Fibroblast of lung (primary cell): Measurements from ENCODE around the gene LIPE. TPM values are rescaled to one million over a fixed set of nuclear protein-coding genes. Genes with fewer than 3 reads are reported as not detected.
A peak's percentile ranks its signal among the peaks of the same experiment; 100 is the strongest.

Source experiments
- DNase-seq, 2 donors: peaks; one replicate each; pipeline versions ENCODE4 v3.0.0 to v3.0.0-alpha.2; 2010; ENCODE audit warnings: low read depth in 2 of 2
- H2AFZ ChIP-seq: 2 replicates; pipeline ENCODE4 v1.5.1; 2012; ENCODE audit warnings: low read length, control low read depth, inconsistent platforms
- H3K27ac ChIP-seq: 2 replicates; pipeline ENCODE4 v1.5.1; 2011; ENCODE audit warnings: low read length, control low read depth; ENCODE audit not compliant: insufficient read depth
- H3K27me3 ChIP-seq: 2 replicates; pipeline ENCODE4 v1.5.1; 2011; ENCODE audit warnings: mild to moderate bottlenecking, low read length; ENCODE audit not compliant: control insufficient read depth, insufficient read depth
- H3K36me3 ChIP-seq: 2 replicates; pipeline ENCODE4 v1.5.1; 2011; ENCODE audit warnings: low read length; ENCODE audit not compliant: control insufficient read depth, insufficient read depth
- H3K4me1 ChIP-seq: 2 replicates; pipeline ENCODE4 v1.5.1; 2011; ENCODE audit warnings: low read length; ENCODE audit not compliant: control insufficient read depth, insufficient read depth; ENCODE audit errors: extremely low read depth
- H3K4me2 ChIP-seq: 2 replicates; pipeline ENCODE4 v1.5.1; 2011; ENCODE audit warnings: low read length, control low read depth; ENCODE audit not compliant: insufficient read depth; ENCODE audit errors: extremely low read depth
- H3K4me3 ChIP-seq, 4 experiments: fragments of 200-600 bp in 1 of 4; sonication (generic) in 1 of 4; replicated peaks in 1 of 4; 2 replicates each; pipeline ENCODE4 v1.5.1; 2011 to 2016; ENCODE audit warnings: low read length in 4 of 4, low read depth in 3 of 4, mild to moderate bottlenecking in 3 of 4, control low read depth in 2 of 4, inconsistent platforms in 1 of 4, mixed read lengths in 1 of 4; ENCODE audit not compliant: insufficient read depth in 1 of 4; ENCODE audit errors: control extremely low read depth in 1 of 4
- H3K79me2 ChIP-seq: 2 replicates; pipeline ENCODE4 v1.5.1; 2012; ENCODE audit warnings: mild to moderate bottlenecking, low read length, inconsistent platforms; ENCODE audit not compliant: control insufficient read depth, insufficient read depth
- H3K9ac ChIP-seq: 2 replicates; pipeline ENCODE4 v1.5.1; 2011; ENCODE audit warnings: mild to moderate bottlenecking, low read length, control low read depth; ENCODE audit not compliant: insufficient read depth
- H3K9me3 ChIP-seq: 2 replicates; pipeline ENCODE4 v1.5.1; 2012; ENCODE audit warnings: low read depth, low read length; ENCODE audit not compliant: control insufficient read depth, insufficient read depth
- H4K20me1 ChIP-seq: 2 replicates; pipeline ENCODE4 v1.5.1; 2011; ENCODE audit warnings: low read length; ENCODE audit not compliant: control insufficient read depth, insufficient read depth; ENCODE audit errors: extremely low read depth
- CTCF ChIP-seq, 2 donors: IDR thresholded peaks in 1 of 2; conservative IDR thresholded peaks in 1 of 2; 1 replicate in 1 of 2; 2 replicates in 1 of 2; pipeline ENCODE4 v1.5.1; 2011 to 2012; ENCODE audit warnings: low read length in 2 of 2, control low read depth in 1 of 2, inconsistent platforms in 1 of 2, low read depth in 1 of 2, mild to moderate bottlenecking in 1 of 2
- EZH2 ChIP-seq: IDR thresholded peaks from 2 replicates; pipeline ENCODE4 v1.5.1; 2012; ENCODE audit warnings: low read length, control low read depth, mild to moderate bottlenecking; ENCODE audit errors: missing control alignments
- polyA plus RNA-seq, 2 donors: library from polyadenylated mRNA; depleted of rRNA in 1 of 2; stranded (reverse) in 1 of 2; unstranded in 1 of 2; fragments of >200 nt; gene quantifications; 2 replicates each; pipeline ENCODE4 v1.2.1, GENCODE V29; 2011 to 2012; ENCODE audit warnings: missing spikeins in 1 of 2
- total RNA-seq: library from RNA; depleted of rRNA; stranded (reverse); fragments of >200 nt; gene quantifications from 2 replicates; pipeline ENCODE4 v1.2.1, GENCODE V29; 2014

The LIPE gene
- total and polyA plus RNA-seq, 2 donors (not counting 1 experiment from before 2014, with no cell fraction given) = 1.1 to 1.7 TPM

DNA sequence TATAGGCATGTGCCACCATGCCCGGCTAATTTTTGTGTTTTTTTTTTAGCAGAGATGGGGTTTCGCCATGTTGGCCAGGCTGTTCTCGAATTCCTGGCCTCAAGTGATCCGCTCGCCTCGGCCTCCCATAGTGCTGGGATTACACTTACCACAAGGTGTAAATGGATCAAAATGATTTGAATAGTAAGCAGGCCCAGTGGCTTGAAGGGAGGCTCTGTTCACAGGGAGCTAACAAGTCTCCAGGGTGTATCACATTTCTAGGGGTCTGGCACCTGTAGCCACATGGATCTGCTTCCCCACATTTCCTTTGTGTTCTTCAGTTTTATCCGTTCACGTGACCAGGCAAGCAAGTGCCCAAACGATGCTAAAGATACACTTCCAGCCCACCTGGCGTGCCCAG lies 23.6 kb downstream of the LIPE start:
- Histone ChIP-seq H4K20me1 (no peaks in the 10 kb centered on the region), H3K27ac (no peak overlapping the region), H3K4me1 (peaks cover 2% of the 10 kb centered on the region), H3K9me3 (no peaks in the 10 kb centered on the region), H3K36me3 (no peaks in the 10 kb centered on the region), H2AFZ (no peak overlapping the region), H3K9ac (no peak overlapping the region), H3K4me2 (no peak overlapping the region), H3K4me3 (no peak overlapping the region), H3K27me3 (no peaks in the 10 kb centered on the region), H3K79me2 (no peaks in the 10 kb centered on the region)
- TF ChIP-seq EZH2 (no peak), CTCF (conservative IDR thresholded peaks at IDR 0.05 in 1 of 2, IDR thresholded peaks at IDR 0.05 in 1 of 2; ENCODE audit: low read depth in 1 of 2, low read length in 2 of 2) (no peak)
- no peak for DNase-seq

- Histone ChIP-seq H3K9ac (no peak overlapping the region), H3K9me3 (no peaks in the 10 kb centered on the region), H3K79me2 (peaks cover 2% of the 10 kb centered on the region), H3K27ac (no peak overlapping the region), H4K20me1 (no peaks in the 10 kb centered on the region), H2AFZ (no peak overlapping the region), H3K27me3 (no peaks in the 10 kb centered on the region), H3K36me3 (no peaks in the 10 kb centered on the region), H3K4me1 (peaks cover 4% of the 10 kb centered on the region), H3K4me2 (no peak overlapping the region), H3K4me3 (peak overlapping the region in 2 of 4 experiments; percentile 52 to 59)
- no peak for DNase-seq
- TF ChIP-seq EZH2 = no peak
- no peak for TF ChIP-seq CTCF (conservative IDR thresholded peaks at IDR 0.05 in 1 of 2, IDR thresholded peaks at IDR 0.05 in 1 of 2; ENCODE audit: low read depth in 1 of 2, low read length in 2 of 2)
Observed at GRCh38 chr19:42402376-42403116, 24.6 kb downstream of the LIPE start.

GRCh38 chr19:42401365-42402303 lies 25.6 kb downstream of the LIPE start:
- TF ChIP-seq CTCF (conservative IDR thresholded peaks at IDR 0.05 in 1 of 2, IDR thresholded peaks at IDR 0.05 in 1 of 2; ENCODE audit: low read depth in 1 of 2, low read length in 2 of 2) (peak; percentile 79 to 80), EZH2 (no peak)

More at GRCh38 chr19:42401365-42402303, 25.6 kb downstream of the LIPE start:
- H2AFZ ChIP-seq = peak overlapping the region; percentile 76
- H4K20me1 ChIP-seq = no peaks in the 10 kb centered on the region
- peaks cover 6% of the 10 kb centered on the region for H3K4me1 ChIP-seq
- H3K27ac ChIP-seq = no peak overlapping the region
- no peaks in the 10 kb centered on the region for H3K36me3 ChIP-seq
- H3K4me3 ChIP-seq = peak overlapping the region; percentile 44 to 59 (median 56)
- H3K9me3 ChIP-seq = no peaks in the 10 kb centered on the region
- peak; percentile 59 to 81 for DNase-seq
- H3K4me2 ChIP-seq = peak overlapping the region; percentile 80
- peaks cover 2% of the 10 kb centered on the region for H3K79me2 ChIP-seq
- H3K27me3 ChIP-seq = no peaks in the 10 kb centered on the region
- peak overlapping the region; percentile 23 for H3K9ac ChIP-seq
